Hepatocyte (in vitro differentiated cells): ENCODE measurements around the gene NAP1L5. TPM values are rescaled to one million over a fixed set of nuclear protein-coding genes. Genes with fewer than 3 reads are reported as not detected.

Experiments
- DNase-seq: peaks from one replicate; pipeline ENCODE4 v3.0.0-alpha.2; 2016; ENCODE audit warnings: low spot score
- H2AFZ ChIP-seq: fragments of 200-600 bp; sonication (generic); 2 replicates; pipeline ENCODE4 v1.6.0; 2016; ENCODE audit warnings: antibody characterized with exemption, mild to moderate bottlenecking
- H3K27ac ChIP-seq: fragments of 200-600 bp; sonication (generic); 2 replicates; pipeline ENCODE4 v1.5.1; 2016; ENCODE audit warnings: mild to moderate bottlenecking
- H3K27me3 ChIP-seq: fragments of 200-600 bp; sonication (generic); 2 replicates; pipeline ENCODE4 v1.6.1; 2016
- H3K36me3 ChIP-seq: fragments of 200-600 bp; sonication (generic); replicated peaks from 2 replicates; pipeline ENCODE4 v1.5.1; 2016; ENCODE audit warnings: low read depth; ENCODE audit not compliant: insufficient read depth
- H3K4me1 ChIP-seq: fragments of 200-600 bp; sonication (generic); 2 replicates; pipeline ENCODE4 v1.5.1; 2016; ENCODE audit warnings: mild to moderate bottlenecking, moderate library complexity; ENCODE audit not compliant: insufficient read depth
- H3K4me2 ChIP-seq: fragments of 200-600 bp; sonication (generic); 2 replicates; pipeline ENCODE4 v1.6.0; 2016
- H3K4me3 ChIP-seq: fragments of 200-600 bp; sonication (generic); 2 replicates; pipeline ENCODE4 v1.5.1; 2016; ENCODE audit warnings: mild to moderate bottlenecking
- H3K79me2 ChIP-seq: fragments of 200-600 bp; sonication (generic); 2 replicates; pipeline ENCODE4 v1.6.0; 2017; ENCODE audit warnings: mild to moderate bottlenecking
- H3K9me2 ChIP-seq: fragments of 200-600 bp; sonication (generic); replicated peaks from 2 replicates; pipeline ENCODE4 v1.6.0; 2017; ENCODE audit warnings: mild to moderate bottlenecking; ENCODE audit not compliant: insufficient read depth
- H3K9me3 ChIP-seq: fragments of 200-600 bp; sonication (generic); 2 replicates; pipeline ENCODE4 v1.5.1; 2016; ENCODE audit warnings: low read depth, mild to moderate bottlenecking
- H4K20me1 ChIP-seq: fragments of 200-600 bp; sonication (generic); 2 replicates; pipeline ENCODE4 v1.6.0; 2016; ENCODE audit warnings: mild to moderate bottlenecking; ENCODE audit not compliant: insufficient read depth, poor library complexity, severe bottlenecking
- CTCF ChIP-seq: fragments of 200-600 bp; sonication (generic); IDR thresholded peaks from 2 replicates; pipeline ENCODE4 v1.5.1; 2016; ENCODE audit warnings: antibody characterized with exemption, mild to moderate bottlenecking; ENCODE audit not compliant: poor library complexity
- EZH2 ChIP-seq: fragments of 200-600 bp; sonication (generic); IDR thresholded peaks from 2 replicates; pipeline ENCODE4 v1.6.1; 2016; ENCODE audit warnings: antibody characterized with exemption, mild to moderate bottlenecking, borderline replicate concordance
- EZH2phosphoT487 ChIP-seq: fragments of 200-600 bp; sonication (generic); IDR thresholded peaks from one replicate; pipeline ENCODE4 v1.6.1; 2018; ENCODE audit warnings: antibody characterized with exemption, mild to moderate bottlenecking, low read depth, moderate library complexity; ENCODE audit not compliant: unreplicated experiment, severe bottlenecking
- WGBS: methylation state at CpG from one replicate; pipeline ENCODE4 v1.1.6; 2016; ENCODE audit warnings: low lambda C conversion rate; ENCODE audit errors: missing lambda C conversion rate; 5-methylcytosine and 5-hydroxymethylcytosine counted together
- polyA plus RNA-seq: library from polyadenylated mRNA; unstranded; fragments of >200 nt; fragmentation: Nextera tagmentation; extraction: Ambion mirVana; gene quantifications from 2 replicates; pipeline ENCODE4 v1.2.1, GENCODE V29; 2016
- total RNA-seq: library from RNA; depleted of rRNA; stranded (reverse); fragments of >200 nt; gene quantifications from 2 replicates; pipeline ENCODE4 v1.2.3, GENCODE V29; 2014

NAP1L5 gene
- total and polyA plus RNA-seq, 2 experiments from 2014 or later, result 7.4 to 8.0 TPM

- no peaks in the 10 kb centered on the region for H4K20me1 ChIP-seq
- H2AFZ ChIP-seq, result no peak overlapping the region
- no peaks in the 10 kb centered on the region for H3K9me2 ChIP-seq
- H3K27ac ChIP-seq, result no peak overlapping the region
- WGBS, result 98% methylated on average over 5 of the region's 5 CpGs
- no peak for DNase-seq
- TF ChIP-seq EZH2 (no peak), EZH2phosphoT487 (no peak), CTCF (no peak)
- H3K4me3 ChIP-seq, result no peak overlapping the region
- peaks cover 8% of the 10 kb centered on the region for H3K9me3 ChIP-seq
- H3K27me3 ChIP-seq, result no peaks in the 10 kb centered on the region
- H3K4me1 ChIP-seq, result no peaks in the 10 kb centered on the region
- no peak overlapping the region for H3K4me2 ChIP-seq
- H3K36me3 ChIP-seq, result no peaks in the 10 kb centered on the region
- H3K79me2 ChIP-seq, result no peaks in the 10 kb centered on the region
Observed at GRCh38 chr4:88718098-88718497, 20.5 kb upstream of the NAP1L5 start.

GRCh38 chr4:88713782-88714181 is 16.2 kb upstream of the NAP1L5 start:
- TF ChIP-seq EZH2phosphoT487 (no peak), CTCF (no peak), EZH2 (no peak)
- Histone ChIP-seq H3K4me3 (no peak overlapping the region), H3K36me3 (no peaks in the 10 kb centered on the region)

DNA sequence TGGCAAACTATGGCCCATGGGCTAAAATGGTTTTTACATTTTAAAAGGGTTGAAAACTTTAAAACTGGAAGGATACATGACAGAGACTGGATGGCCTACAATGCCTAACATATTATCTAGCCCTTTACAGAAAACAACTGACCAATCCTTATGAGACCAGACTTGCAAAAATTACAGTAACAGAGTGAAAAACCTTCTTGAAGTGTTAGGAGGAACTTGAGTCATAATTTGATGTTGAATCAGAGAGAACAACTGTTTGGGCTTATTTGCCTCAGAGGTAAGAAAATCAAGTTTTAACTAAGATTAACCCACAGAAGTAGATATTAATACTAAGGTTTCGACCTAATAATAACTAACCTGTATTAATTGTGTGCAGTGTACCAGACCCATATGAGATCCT is 12.4 kb upstream of the NAP1L5 start:
- no peaks in the 10 kb centered on the region for H3K36me3 ChIP-seq
- no peak overlapping the region for H3K27ac ChIP-seq
- no peaks in the 10 kb centered on the region for H3K9me2 ChIP-seq
- WGBS, result 91% methylated on average over 1 of the region's 1 CpG
- TF ChIP-seq EZH2phosphoT487 (no peak), CTCF (no peak), EZH2 (no peak)
- no peak overlapping the region for H3K4me3 ChIP-seq
- H3K4me2 ChIP-seq, result no peak overlapping the region
- no peaks in the 10 kb centered on the region for H3K9me3 ChIP-seq
- H3K79me2 ChIP-seq, result no peaks in the 10 kb centered on the region
- no peaks in the 10 kb centered on the region for H3K27me3 ChIP-seq
- no peak overlapping the region for H2AFZ ChIP-seq
- no peaks in the 10 kb centered on the region for H4K20me1 ChIP-seq
- no peak for DNase-seq
- H3K4me1 ChIP-seq, result no peaks in the 10 kb centered on the region

More at GRCh38 chr4:88713782-88714181, 16.2 kb upstream of the NAP1L5 start:
- Histone ChIP-seq H4K20me1 (no peaks in the 10 kb centered on the region), H3K9me2 (no peaks in the 10 kb centered on the region), H3K4me1 (no peaks in the 10 kb centered on the region), H3K27me3 (no peaks in the 10 kb centered on the region), H2AFZ (no peak overlapping the region), H3K9me3 (peaks cover 8% of the 10 kb centered on the region), H3K27ac (no peak overlapping the region), H3K4me2 (no peak overlapping the region), H3K79me2 (no peaks in the 10 kb centered on the region)
- WGBS, result 97% methylated on average over 1 of the region's 1 CpG
- DNase-seq, result no peak

DNA sequence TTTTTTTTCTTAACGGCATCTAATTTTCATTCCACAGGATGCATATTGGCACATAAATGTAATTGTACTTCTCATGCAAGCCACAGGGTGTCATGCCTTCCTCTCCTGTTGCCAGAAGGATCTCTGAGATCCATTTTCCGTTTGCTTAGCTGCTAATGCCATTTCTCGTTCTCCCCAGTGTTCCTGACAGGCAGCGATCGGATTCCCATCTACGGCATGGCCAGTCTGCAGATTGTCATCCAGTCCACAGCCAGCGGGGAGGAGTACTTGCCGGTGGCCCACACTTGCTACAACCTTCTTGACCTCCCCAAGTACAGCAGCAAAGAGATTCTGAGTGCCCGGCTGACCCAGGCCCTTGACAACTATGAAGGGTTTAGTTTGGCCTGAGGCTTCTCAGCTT is 8.9 kb upstream of the NAP1L5 start:
- no peak overlapping the region for H3K4me2 ChIP-seq
- no peak overlapping the region for H3K27ac ChIP-seq

More for the DNA sequence above, 8.9 kb upstream of the NAP1L5 start:
- H2AFZ ChIP-seq, result no peak overlapping the region
- no peaks in the 10 kb centered on the region for H3K9me3 ChIP-seq
- H3K4me3 ChIP-seq, result no peak overlapping the region
- no peaks in the 10 kb centered on the region for H3K4me1 ChIP-seq
- H3K9me2 ChIP-seq, result no peaks in the 10 kb centered on the region
- no peaks in the 10 kb centered on the region for H3K79me2 ChIP-seq
- H3K36me3 ChIP-seq, result no peaks in the 10 kb centered on the region
- H4K20me1 ChIP-seq, result no peaks in the 10 kb centered on the region
- WGBS, result 54% methylated on average over 9 of the region's 9 CpGs
- H3K27me3 ChIP-seq, result no peaks in the 10 kb centered on the region
- no peak for TF ChIP-seq EZH2
- TF ChIP-seq CTCF, result peak; percentile 58
- DNase-seq, result peak; percentile 58
